NCI-H345 (cell line): ENCODE measurements around the gene MYOD1.

Source experiments
- DNase-seq: peaks from one replicate; lab custom pipeline; 2025; lab: John Stamatoyannopoulos, UW

The MYOD1 gene

GRCh38 chr11:17702876-17703275 lies 16.5 kb upstream of the MYOD1 start:
- DNase-seq: no peak

GRCh38 chr11:17703951-17704350 lies 15.4 kb upstream of the MYOD1 start:
- no peak for DNase-seq

- no peak for DNase-seq
These were observed 11.5 kb upstream of the MYOD1 start for GRCh38 chr11:17707830-17708229.

GRCh38 chr11:17711836-17712235 lies 7.5 kb upstream of the MYOD1 start:
- no peak for DNase-seq

GRCh38 chr11:17713851-17714250 lies 5.5 kb upstream of the MYOD1 start:
- DNase-seq: no peak

- no peak for DNase-seq
These were observed 5.0 kb upstream of the MYOD1 start for GRCh38 chr11:17714356-17714854.

GRCh38 chr11:17714870-17715269 lies 4.5 kb upstream of the MYOD1 start:
- no peak for DNase-seq

- DNase-seq: no peak
These were observed 2.6 kb upstream of the MYOD1 start for GRCh38 chr11:17716807-17717206.

GRCh38 chr11:17718015-17718414 lies 1.4 kb upstream of the MYOD1 start:
- DNase-seq: no peak

GRCh38 chr11:17718510-17718962 lies 835 bp upstream of the MYOD1 start:
- no peak for DNase-seq

GRCh38 chr11:17719938-17720795 lies 796 bp downstream of the MYOD1 start:
- DNase-seq: peak; percentile 23

- DNase-seq: peak; percentile 16
These were observed 1.4 kb downstream of the MYOD1 start for GRCh38 chr11:17720796-17721171.

GRCh38 chr11:17721242-17721999 lies 2.0 kb downstream of the MYOD1 start:
- no peak for DNase-seq

- no peak for DNase-seq
These were observed 2.8 kb downstream of the MYOD1 start for GRCh38 chr11:17722000-17722643.

- DNase-seq: no peak
These were observed 4.9 kb downstream of the MYOD1 start for GRCh38 chr11:17724020-17724908.

GRCh38 chr11:17725174-17725573 lies 5.8 kb downstream of the MYOD1 start:
- DNase-seq: no peak

- DNase-seq: no peak
These were observed 10.8 kb downstream of the MYOD1 start for GRCh38 chr11:17730137-17730536.

- peak; percentile 95 for DNase-seq
These were observed 11.5 kb downstream of the MYOD1 start for GRCh38 chr11:17730608-17731462.

GRCh38 chr11:17733261-17733660 lies 13.9 kb downstream of the MYOD1 start:
- DNase-seq: no peak

- DNase-seq: peak; percentile 85
These were observed 15.1 kb downstream of the MYOD1 start, which contains the start of gene KCNC1 for GRCh38 chr11:17734418-17734911. KCNC1 (plus strand) TSS chr11:17734781; CDS start chr11:17736003, 1,222 bp downstream.
